ENCODE results near the gene KLHL29.

The KLHL29 gene

DNA sequence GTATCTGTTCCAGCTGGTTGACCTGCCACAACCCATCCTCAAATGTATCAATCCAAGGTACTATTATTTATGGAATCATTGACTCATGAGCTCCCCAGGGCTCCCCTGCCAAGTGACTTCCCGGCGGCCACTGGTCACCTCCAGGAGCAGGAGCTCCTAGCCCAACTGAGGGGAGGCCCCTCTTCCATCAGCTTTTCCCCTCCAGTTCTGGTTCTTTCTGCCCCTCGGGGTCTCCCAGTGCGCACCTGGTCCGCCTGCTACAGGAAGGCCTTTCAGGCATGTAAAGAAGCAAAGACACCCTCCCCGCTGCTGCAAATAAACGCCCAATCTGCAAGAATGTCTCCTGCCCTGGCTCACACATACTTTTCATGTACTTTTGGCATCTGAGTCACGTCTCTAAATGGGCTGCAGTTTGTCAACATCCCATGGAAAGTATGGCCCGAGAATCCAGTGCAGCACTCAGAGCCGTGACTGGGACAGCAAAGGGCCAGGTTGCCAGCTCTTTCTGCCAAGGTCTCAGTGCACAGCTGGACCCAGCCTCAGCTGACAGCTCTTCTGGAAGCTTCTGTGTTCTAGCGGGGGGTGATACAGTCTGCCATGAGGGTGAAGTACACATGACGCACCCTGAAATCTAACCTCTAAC, 41.4 kb downstream of the KLHL29 start:
- no peaks in the 10 kb centered on the region for H3K36me3 ChIP-seq (ENCODE audit: insufficient read depth, low read length)
- no peaks in the 10 kb centered on the region for H3K4me1 ChIP-seq (ENCODE audit: insufficient read depth, low read length)
- no peak overlapping the region for H3K27ac ChIP-seq (ENCODE audit: low read length)
- H3K4me2 ChIP-seq (ENCODE audit: insufficient read depth, low read length): no peak overlapping the region
- H4K20me1 ChIP-seq (ENCODE audit: insufficient read depth, low read length): peaks cover under 1% of the 10 kb centered on the region
- no peak for ATAC-seq (ENCODE audit: insufficient read depth, low read depth)
- H2AFZ ChIP-seq (ENCODE audit: low read depth, low read length): no peak overlapping the region
- H3K9ac ChIP-seq (ENCODE audit: low read depth, low read length): no peak overlapping the region
- H3K9me3 ChIP-seq (ENCODE audit: insufficient read depth, low read length, severe bottlenecking): no peaks in the 10 kb centered on the region
- no peaks in the 10 kb centered on the region for H3K79me2 ChIP-seq (ENCODE audit: insufficient read depth, low read length)
- no peak overlapping the region for H3K4me3 ChIP-seq (ENCODE audit: low read depth in 1 of 2, low read length in 2 of 2)
- no peak for TF ChIP-seq EZH2 (IDR thresholded peaks at IDR 0.05; ENCODE audit: borderline replicate concordance, low read depth, low read length, severe bottlenecking)
- TF ChIP-seq, protein P1, sequence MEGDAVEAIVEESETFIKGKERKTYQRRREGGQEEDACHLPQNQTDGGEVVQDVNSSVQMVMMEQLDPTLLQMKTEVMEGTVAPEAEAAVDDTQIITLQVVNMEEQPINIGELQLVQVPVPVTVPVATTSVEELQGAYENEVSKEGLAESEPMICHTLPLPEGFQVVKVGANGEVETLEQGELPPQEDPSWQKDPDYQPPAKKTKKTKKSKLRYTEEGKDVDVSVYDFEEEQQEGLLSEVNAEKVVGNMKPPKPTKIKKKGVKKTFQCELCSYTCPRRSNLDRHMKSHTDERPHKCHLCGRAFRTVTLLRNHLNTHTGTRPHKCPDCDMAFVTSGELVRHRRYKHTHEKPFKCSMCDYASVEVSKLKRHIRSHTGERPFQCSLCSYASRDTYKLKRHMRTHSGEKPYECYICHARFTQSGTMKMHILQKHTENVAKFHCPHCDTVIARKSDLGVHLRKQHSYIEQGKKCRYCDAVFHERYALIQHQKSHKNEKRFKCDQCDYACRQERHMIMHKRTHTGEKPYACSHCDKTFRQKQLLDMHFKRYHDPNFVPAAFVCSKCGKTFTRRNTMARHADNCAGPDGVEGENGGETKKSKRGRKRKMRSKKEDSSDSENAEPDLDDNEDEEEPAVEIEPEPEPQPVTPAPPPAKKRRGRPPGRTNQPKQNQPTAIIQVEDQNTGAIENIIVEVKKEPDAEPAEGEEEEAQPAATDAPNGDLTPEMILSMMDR (IDR thresholded peaks at IDR 0.05; ENCODE audit: borderline replicate concordance, extremely low read depth, low read length, poor library complexity, severe bottlenecking): no peak
- DNase-seq: no peak
- H3K27me3 ChIP-seq (ENCODE audit: insufficient read depth, low read length, poor library complexity): no peaks in the 10 kb centered on the region

DNA sequence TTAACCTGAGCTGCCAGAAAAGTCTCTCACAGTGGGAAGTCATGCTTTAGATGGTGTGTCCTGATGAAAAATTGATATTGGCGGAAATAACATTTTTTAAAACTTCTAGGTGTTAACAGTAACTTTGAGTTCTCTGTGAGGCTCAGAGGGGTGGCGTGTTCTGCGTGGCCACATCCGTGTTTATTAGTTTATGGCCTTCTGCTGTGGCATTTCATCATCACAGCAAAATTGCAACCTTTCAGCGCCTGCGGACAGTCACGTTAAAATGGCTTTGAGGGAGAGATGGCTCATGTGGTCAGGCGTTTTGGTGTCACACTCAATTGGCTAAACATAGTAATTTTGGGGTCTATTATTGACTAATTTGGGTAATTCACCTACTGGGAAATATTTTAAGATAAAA, 42.4 kb downstream of the KLHL29 start:
- H3K9me3 ChIP-seq (ENCODE audit: insufficient read depth, low read length, severe bottlenecking): no peaks in the 10 kb centered on the region
- H3K27ac ChIP-seq (ENCODE audit: low read length): no peak overlapping the region
- no peak for DNase-seq
- H3K4me3 ChIP-seq (ENCODE audit: low read depth in 1 of 2, low read length in 2 of 2): no peak overlapping the region
- ATAC-seq (ENCODE audit: insufficient read depth, low read depth): no peak
- no peak overlapping the region for H3K4me2 ChIP-seq (ENCODE audit: insufficient read depth, low read length)
- H3K79me2 ChIP-seq (ENCODE audit: insufficient read depth, low read length): no peaks in the 10 kb centered on the region
- H4K20me1 ChIP-seq (ENCODE audit: insufficient read depth, low read length): peaks cover under 1% of the 10 kb centered on the region; the same call in 1 of the 2 replicates
- no peaks in the 10 kb centered on the region for H3K4me1 ChIP-seq (ENCODE audit: insufficient read depth, low read length)
- H3K9ac ChIP-seq (ENCODE audit: low read depth, low read length): no peak overlapping the region
- H2AFZ ChIP-seq (ENCODE audit: low read depth, low read length): no peak overlapping the region
- TF ChIP-seq EZH2 (IDR thresholded peaks at IDR 0.05; ENCODE audit: borderline replicate concordance, low read depth, low read length, severe bottlenecking): no peak
- TF ChIP-seq, protein P1 (IDR thresholded peaks at IDR 0.05; ENCODE audit: borderline replicate concordance, extremely low read depth, low read length, poor library complexity, severe bottlenecking): no peak
- no peaks in the 10 kb centered on the region for H3K27me3 ChIP-seq (ENCODE audit: insufficient read depth, low read length, poor library complexity)
- H3K36me3 ChIP-seq (ENCODE audit: insufficient read depth, low read length): no peaks in the 10 kb centered on the region

GRCh38 chr2:23427976-23428375, 43.0 kb downstream of the KLHL29 start:
- H3K4me1 ChIP-seq (ENCODE audit: insufficient read depth, low read length): no peaks in the 10 kb centered on the region
- no peak overlapping the region for H3K4me3 ChIP-seq (ENCODE audit: low read depth in 1 of 2, low read length in 2 of 2)
- TF ChIP-seq, protein P1 (IDR thresholded peaks at IDR 0.05; ENCODE audit: borderline replicate concordance, extremely low read depth, low read length, poor library complexity, severe bottlenecking): no peak
- TF ChIP-seq EZH2 (IDR thresholded peaks at IDR 0.05; ENCODE audit: borderline replicate concordance, low read depth, low read length, severe bottlenecking): no peak
- no peak overlapping the region for H3K27ac ChIP-seq (ENCODE audit: low read length)
- no peaks in the 10 kb centered on the region for H3K79me2 ChIP-seq (ENCODE audit: insufficient read depth, low read length)
- DNase-seq (no peak), ATAC-seq (ENCODE audit: insufficient read depth, low read depth) (no peak)
- H3K27me3 ChIP-seq (ENCODE audit: insufficient read depth, low read length, poor library complexity): no peaks in the 10 kb centered on the region
- peaks cover 3% of the 10 kb centered on the region; the same call in 1 of the 2 replicates for H4K20me1 ChIP-seq (ENCODE audit: insufficient read depth, low read length)
- H3K36me3 ChIP-seq (ENCODE audit: insufficient read depth, low read length): no peaks in the 10 kb centered on the region
- no peak overlapping the region for H2AFZ ChIP-seq (ENCODE audit: low read depth, low read length)
- H3K9ac ChIP-seq (ENCODE audit: low read depth, low read length): no peak overlapping the region
- H3K9me3 ChIP-seq (ENCODE audit: insufficient read depth, low read length, severe bottlenecking): no peaks in the 10 kb centered on the region
- H3K4me2 ChIP-seq (ENCODE audit: insufficient read depth, low read length): no peak overlapping the region

All from DND-41 (cell line).